GM19397 (cell line): ENCODE data around the gene ALOX15.
"Not testable (repeated sequence)": the region's sequence is repeated elsewhere in the genome, so short reads cannot be mapped to it uniquely, and the experiment has no call there.

ENCODE experiments used
- ATAC-seq: cut with Tn5 transposase; IDR thresholded peaks from one replicate; pipeline ENCODE4 v1.9.1; 2021; ENCODE audit warnings: mild to moderate bottlenecking, moderate library complexity; ENCODE audit not compliant: unreplicated experiment

The ALOX15 gene

DNA sequence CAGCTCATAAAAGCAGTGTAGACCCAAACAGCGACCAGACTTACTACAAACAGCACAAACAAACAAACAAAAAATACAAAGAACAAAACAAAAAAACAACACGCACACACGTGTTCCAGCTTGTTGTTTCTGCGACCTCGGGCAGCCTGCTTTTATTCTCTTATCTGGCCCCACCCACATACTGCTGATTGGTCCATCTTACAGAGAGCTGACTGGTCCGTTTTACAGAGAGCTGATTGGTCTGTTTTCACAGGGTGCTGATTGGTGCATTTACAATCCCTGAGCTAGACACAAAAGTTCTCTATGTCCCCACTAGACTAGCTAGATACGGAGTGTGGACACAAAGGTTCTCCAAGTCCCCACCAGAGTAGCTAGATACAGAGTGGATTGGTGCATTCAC is 14.5 kb upstream of the ALOX15 start:
- not testable (repeated sequence) for ATAC-seq

DNA sequence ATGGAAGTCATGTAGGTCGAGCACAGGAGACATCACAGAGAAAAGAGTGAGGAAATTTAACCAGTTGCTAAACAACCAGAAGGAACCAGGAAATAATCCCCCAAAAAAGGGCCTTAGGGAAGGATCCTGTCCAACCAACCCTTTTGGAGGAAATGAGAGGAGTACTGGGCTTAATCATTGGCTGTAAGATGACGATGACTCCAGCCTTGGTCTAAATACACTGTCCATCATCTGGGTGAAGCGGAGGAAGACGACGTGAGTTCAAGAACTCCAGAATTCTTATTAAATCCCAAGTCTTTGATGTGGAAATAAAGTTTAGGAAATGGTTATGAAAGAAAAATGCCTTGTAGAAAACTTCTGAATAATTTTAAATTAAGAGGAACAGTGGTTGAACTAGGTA is 11.5 kb upstream of the ALOX15 start:
- ATAC-seq, result no peak

DNA sequence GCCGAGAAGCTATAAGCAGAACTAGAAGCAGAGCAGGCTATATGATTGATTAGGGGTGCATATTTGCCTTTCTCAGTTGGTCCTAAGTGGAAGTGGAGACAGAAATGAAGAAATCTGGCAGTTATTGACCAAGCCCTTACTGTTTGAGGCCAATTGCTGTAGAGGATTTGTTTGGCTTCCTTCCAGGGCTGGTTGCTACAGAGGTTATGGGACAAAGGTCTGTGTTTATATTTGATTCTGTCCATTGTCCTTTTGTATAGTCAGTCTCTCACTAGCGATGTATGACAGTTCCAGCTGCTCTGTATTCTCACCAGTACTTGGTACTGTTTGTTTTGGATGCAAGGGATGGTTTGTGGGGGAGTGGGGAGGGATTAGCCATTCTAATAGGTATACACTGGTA is 7.3 kb upstream of the ALOX15 start:
- no peak for ATAC-seq

DNA sequence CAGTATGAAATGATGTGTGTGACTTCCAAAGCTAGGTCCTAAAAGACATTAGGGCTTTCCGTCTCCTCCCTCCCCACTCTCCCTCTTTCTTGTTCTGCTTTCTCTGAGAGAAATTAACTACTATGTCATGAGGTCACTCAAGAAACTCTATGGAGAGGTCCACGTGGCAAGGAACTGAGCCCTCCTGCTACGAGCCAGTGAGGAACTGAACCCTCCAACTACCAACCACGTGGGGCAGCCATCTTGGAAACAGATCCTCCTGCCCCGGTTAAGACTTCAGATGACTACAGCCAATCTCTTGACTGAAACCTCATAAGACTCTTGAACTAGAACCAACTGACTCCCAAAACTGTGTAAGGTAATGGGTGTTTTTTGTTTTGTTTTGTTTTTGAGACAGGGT is 4.2 kb upstream of the ALOX15 start:
- ATAC-seq, result no peak

DNA sequence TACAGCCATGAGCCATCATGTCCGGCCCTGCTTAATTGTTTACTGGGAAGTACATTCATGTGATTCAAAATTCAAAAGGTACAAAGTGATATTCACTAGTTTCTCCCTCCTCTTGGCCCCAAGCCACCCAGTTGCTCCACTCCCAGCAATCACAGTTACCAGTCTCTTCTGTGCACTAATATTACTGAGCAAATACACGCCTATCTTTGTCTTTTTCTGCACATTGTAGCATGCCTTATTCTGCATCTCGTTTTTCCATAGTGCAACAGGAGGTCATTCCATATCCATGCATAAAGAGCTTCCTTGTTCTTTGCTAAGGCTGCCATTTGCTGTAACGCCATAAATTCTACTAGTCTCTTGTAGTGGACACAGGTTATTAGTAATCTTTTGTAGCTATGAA is 2.2 kb upstream of the ALOX15 start:
- ATAC-seq, result no peak

DNA sequence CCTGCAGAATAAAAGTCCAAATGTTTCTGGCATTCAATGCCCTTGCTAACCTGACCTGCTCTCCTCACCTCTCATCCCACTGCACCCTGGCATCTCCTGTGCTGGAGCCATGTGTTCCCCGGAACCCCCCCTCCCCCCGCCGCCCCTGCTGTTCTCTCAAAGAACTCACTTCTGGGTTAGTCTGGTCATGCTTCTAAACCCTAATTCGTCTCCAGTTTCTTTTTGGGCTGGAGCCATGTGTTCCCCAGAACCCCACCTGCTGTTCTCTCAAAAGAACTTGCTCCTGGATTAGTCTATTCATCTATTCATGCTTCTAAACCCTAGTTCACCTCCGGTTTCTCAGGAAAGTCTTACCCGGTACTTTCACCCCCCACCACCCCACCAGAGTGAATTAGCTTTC is 808 bp upstream of the ALOX15 start:
- no peak for ATAC-seq

DNA sequence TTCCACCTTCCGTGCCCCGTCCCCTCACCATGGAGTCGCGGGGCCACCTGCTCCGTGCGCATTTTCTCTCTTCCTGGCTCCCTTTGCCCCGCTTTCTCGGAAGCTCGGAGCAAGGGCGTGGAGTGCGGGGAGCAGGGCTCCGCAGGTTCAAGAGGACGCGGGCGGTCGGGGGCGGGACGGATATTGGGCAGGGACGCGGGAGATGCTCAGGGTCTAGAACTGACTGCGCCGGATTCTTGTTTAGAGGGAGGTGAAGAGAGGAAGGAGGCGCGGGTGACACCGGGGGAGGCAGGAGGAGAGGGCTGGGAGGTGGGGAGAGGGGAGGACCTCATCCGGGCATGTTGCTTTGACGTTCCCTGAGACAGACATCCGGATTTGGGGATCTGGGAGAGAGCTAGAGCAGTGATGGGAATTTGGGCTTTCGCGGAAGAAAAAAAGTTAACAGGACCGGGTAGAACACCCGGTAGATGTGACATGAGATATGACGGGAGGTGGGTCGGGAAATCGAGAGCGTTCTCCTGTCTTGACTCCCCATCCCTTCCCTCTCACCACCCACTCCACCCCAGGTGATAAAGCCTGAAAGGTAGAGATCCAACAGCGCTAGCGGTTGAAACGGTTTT is 799 bp downstream of the ALOX15 start:
- not testable (repeated sequence) for ATAC-seq

DNA sequence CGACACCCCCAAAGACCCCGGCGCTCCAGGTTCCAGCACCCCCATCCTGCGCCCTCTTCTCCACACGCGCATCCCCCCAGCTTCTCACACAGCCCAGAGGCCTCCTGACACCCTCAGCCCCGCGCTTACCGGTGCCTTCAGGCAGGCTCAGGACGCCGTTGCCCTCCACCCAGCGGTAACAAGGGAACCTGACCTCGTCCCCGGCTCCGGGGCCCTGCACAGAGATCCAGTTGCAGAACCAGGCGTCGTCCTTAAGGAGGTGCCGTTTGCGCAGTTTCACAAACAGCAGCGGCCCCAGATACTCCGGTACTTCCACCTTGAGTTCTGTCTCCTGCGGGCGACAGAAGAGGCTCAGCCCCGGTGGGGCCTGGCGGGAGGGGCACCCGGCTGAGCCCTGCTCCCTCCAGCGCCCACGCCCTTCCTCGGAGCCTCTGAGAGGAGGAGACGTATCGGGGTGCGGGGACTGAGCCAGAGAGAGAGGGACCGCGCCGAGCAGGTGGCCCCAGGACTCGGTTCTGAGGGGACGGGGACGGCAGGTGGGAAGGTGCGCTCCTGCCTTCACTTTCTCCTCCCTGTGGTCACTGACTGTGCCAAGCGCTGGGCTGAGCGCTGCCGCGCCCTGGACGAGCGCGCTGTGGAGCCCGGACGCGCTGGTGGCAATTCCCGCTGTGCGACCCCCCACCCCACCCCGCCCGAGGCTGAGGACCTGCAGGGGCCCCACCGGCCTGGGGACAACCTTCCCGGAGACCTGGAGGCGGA is 2.0 kb downstream of the ALOX15 start:
- ATAC-seq, result not testable (repeated sequence)

DNA sequence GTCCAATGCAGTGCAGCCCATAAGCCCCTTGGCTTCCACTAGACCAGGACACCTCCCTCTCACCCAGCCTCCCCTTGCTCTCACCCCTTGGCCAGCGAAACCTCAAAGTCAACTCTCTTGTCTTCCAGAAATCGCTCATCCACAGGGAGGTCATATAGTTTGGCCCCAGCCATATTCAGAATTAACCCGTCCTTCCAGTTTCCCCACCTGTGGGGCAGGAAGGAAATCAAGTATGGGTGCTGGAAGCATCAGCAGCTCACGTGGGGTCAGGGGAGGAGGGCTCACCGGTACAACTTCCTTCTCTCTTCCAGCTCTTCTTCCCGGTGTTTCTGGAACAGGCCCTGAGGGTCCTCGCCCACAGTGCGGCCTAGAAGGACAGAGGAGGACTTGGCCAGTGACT is 2.7 kb downstream of the ALOX15 start:
- not testable (repeated sequence) for ATAC-seq

DNA sequence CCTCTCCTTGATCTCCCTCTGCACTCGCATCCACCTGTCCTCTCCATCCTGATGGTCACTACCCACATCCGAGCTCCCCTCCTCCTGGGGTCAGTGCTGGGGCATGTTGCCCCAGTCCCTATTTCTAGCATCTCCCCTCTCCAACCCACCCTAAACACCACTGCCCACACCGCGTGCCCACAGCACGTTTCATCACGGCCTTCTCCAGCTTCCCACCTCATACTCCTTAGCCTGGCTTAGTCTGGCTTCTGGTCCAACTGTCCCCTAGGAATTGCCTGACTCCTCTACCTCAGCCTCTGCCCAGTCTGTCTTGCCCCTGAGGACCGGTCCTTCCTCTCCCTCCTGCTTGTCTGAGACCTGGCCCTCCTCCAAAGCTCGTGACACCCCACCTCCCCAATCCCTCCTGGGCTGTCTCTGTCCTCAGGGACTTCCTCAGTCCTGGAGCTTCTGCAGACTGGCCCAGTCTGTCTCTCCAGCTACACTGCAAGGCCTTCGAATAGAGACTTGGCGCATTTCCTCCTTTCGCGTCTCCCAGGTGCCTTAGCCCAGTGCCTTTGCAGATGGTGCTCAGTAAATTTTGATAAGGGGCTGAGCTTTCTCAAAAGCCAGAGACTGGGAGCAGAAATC is 4.9 kb downstream of the ALOX15 start:
- ATAC-seq, result no peak

DNA sequence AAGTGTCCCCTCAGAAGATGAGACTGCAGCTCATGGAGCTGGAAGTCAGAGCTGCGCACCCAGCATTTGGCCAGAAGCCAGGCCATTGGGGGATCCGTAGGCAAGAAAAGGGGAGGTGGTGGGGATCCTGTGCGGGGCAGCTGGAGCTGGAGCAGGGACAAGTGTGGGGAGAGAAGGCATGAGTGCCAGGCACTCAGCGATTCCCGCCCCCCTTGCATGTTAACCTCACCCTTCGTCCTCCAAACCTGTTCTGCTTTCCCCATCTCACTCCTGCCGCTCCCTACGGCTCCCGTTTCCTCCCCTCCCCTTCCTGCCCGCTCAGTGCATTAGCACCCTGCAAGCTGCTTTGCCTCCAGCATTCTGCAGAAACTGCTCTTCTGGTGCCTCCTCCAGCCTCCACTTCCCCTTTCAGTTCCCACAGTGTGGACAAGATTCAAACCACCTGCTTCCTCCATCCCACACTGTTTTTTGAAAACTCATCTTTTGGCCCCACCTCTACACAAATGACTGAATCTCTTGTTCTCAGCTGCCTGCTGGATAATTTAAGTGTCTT is 5.6 kb downstream of the ALOX15 start:
- ATAC-seq, result no peak

DNA sequence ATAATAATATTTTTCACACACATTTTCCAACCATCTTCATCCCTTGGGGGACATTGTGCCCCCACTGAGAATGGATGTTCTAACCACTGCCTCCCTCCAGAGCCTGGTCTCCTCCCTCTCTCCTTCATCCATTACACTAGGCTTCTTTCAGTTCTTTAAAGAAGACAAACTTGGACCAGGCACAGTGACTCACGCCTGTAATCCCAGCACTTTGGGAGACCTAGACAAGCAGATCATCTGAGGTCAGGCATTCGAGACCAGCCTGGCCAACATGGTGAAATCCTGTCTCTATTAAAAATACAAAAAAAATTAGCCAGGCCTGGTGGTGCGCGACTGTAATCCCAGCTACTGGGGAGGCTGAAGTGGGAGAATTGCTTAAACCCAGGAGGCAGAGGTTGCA is 6.5 kb downstream of the ALOX15 start:
- ATAC-seq, result no peak

DNA sequence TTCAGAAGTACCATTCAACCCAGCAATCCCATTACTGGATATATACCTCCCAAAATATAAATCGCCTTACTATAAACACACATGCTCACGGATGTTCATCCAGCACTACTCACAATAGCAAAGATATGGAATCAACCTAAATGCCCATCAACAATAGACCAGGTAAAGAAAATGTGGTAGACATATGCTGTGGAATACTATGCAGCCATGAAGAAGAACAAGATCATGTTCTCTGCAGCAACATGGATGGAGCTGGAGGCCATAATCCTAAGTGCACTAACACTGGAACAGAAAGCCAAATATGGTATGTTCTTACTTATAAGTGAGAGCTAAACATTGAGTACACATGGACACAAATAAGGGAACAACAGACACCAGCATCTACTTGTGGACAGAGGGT is 7.8 kb downstream of the ALOX15 start:
- ATAC-seq, result no peak

DNA sequence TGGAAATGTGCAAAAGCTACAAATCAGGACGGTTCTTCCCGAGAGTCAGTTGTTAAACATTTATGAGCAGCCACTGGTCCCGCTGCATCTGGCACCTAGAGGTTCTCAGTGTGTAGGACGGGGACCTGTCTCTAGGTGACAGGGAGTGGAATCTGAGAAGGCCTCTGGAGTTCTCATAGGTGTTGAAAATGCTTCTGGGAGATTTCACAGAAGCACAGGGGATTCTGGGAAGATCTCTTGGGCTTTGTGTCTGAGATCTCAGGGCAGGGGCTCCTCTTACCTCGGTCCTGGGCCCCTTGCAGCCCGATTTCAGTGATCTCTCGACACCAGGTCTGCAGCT is 8.9 kb downstream of the ALOX15 start:
- ATAC-seq, result no peak

DNA sequence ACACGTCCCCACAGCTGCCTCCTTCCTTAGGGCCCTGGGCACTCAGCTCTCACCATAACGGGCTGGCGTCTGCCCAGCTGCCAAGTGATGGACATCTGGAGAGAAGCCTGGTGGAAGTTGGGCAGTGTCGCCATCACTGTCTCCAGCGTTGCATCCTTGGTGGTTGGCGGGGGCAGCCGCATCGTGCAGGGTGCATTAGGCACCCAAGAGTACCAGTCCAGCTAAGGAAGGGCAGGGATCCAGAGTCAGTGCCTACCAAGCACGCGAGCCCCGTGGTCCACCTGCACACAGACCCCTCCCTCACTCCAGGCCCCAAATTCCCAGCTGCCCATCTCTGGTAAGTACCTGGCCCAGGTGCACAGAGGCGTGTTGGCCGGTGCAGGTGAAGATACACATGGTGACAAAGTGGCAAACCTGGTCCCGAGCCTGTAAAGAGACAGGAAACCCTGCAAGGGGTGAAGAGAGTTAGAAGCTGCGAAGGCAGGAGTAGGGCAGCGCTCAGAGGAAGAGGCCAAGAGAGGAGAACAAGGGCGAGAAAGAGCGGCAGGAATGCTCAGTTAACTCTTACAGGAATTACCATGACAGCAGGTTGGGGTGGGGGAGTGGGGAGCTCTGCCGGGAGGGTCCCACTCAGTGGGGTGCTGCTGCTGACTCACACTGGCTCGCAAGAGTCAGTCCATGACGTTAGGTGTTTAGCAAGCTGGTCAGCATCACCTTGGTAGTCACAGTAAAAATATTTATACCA is 9.5 kb downstream of the ALOX15 start:
- no peak for ATAC-seq

DNA sequence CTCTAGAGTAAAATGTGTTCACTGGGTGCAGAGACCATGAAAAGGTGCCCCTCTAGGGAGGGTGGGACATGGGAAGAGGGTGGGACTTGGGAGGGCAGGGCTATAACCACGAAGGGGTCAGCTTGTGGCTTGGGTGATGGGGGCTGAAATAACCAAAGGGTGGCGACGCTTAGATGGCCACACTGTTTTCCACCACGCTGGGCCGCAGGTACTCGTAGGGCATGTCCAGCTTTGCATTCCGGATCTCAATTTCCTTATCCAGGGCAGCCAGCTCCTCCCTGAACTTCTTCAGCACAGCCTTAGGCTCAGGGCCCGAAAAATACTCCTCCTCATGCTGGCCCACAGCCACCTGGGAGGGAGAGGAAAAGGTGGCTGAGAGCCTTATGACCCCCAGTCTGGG is 10.0 kb downstream of the ALOX15 start:
- no peak for ATAC-seq

DNA sequence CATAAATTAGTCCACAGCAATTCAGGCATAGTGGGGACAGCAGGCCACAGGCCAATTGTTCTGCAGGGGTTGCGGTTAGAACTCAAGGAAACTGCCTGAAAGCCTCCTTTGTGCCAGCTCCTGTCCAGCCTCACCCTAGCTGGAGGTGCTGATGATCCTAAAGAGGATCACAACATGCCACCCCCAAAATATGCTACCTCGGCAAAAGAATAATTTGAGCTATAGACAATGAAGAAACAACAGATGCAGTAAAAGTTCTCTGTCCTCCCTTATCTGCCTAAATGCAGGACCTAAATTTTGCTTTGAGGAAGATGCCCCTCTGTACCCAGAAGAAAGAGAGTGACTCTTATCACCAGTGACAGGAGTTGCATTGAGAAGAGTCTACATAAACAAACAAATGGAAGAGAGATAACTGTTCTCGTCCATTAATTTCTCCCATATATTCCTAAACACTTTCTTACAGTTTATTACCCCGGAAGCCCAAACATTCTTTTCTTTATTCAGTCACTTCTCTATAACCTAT is 14.7 kb downstream of the ALOX15 start:
- ATAC-seq, result no peak

DNA sequence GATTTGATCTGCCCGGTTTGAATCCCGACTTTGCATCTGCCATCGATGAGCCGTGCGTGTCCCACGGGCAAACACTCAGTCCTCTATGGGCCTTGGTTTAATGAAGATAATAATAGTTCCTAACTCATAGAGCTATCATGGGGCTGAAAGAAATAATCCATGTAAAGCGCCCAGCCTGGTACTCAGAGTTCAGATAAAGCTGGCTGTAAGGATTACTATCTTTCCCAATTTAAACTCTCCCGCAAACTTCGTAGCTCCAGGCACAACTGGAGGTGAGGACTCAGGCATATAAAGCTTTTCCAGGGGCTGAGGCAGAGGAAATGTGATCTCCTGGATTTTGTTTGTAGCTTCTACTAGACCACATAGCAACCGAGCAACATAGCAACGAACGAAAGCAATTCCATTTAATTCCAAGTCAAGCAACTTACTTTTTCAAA is 16.3 kb downstream of the ALOX15 start:
- no peak for ATAC-seq

DNA sequence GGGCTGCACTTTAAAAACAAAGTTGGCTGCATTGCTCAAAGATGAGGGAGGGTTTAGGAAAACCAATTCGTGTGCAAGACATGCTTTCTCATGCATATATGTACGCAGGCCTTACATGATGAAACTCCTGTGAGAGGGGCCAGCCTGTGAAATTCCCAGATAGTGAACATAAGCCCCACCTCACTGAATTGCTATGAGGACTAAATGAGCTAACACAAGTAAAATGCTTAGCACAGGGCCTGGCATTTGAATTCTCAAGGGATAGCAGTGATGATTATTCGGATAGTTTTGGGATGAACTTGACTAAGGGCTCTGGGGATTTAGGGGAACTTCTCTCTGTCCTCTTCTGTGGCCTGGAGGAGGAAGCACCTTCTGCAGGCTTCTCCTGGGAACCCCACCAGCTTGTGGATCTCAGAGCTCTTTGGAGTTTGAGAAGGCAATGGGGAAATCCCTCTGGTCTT is 17.0 kb downstream of the ALOX15 start:
- not testable (repeated sequence) for ATAC-seq

DNA sequence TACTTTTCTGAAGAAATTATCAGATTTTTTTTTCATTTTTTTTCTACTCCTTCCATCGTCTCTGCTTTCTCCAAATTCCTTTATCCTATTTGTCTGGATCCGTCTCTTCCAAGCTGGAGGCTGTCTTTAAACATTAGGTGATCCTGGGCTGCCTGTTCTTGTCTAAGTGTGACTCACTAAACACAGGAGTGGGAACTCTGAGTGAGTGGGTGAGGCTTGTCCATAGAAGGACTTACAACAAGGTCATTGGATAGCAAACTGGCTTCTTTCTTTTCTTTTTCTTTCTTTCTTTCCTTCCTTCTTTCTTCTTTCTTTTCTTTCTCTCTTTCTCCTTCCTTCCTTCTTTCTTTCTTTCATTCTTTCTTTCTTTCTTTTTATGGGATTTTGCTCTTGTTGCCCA is 18.2 kb downstream of the ALOX15 start:
- no peak for ATAC-seq

DNA sequence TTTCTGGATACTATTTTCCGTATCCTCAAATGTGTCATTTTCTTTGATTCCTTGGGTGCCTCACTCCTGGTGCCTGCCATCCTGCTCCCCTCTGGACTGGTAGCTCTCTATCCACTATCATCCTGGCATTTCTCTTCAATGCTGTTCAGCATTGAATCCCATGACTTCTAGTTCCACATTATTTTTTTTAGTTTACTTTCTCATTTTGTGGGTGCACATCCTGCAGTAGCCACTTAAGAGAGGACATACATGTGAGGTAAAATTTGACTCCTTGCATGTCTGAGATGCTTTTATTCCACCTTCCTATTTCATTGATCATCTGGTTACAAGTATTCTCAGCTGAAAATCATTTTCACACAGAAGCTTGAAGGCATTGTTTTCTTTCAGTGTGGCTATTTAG is 19.1 kb downstream of the ALOX15 start:
- no peak for ATAC-seq
